ENCODE results near the gene ERC2.

- TF ChIP-seq MAX (IDR thresholded peaks at IDR 0.05; ENCODE audit: low read depth, low read length) = no peak
- no peak for TF ChIP-seq CTCF (IDR thresholded peaks at IDR 0.05; ENCODE audit: low read depth, low read length)
- peak; percentile 34; the same call in 1 of the 2 replicates for TF ChIP-seq MYC (IDR thresholded peaks at IDR 0.05; ENCODE audit: low read depth, low read length)
These were observed 412.7 kb downstream of the ERC2 start for GRCh38 chr3:56055546-56055945.

All from NB4 (cell line).